Measurements from ENCODE around the gene PRMT5. TPM values are rescaled to one million over a fixed set of nuclear protein-coding genes. Genes with fewer than 3 reads are reported as not detected.

PRMT5 gene
- total and polyA plus RNA-seq, 2 donors (not counting 3 experiments of a cell fraction or from before 2014, with no cell fraction given): 73.1 to 197 TPM

GRCh38 chr14:22920697-22921096 is 8.5 kb downstream of the PRMT5 start:
- POLR2A ChIA-PET: no interaction called here

More at GRCh38 chr14:22920697-22921096, 8.5 kb downstream of the PRMT5 start:
- FAIRE-seq (no peak), DNase-seq (ENCODE audit: low read depth, low spot score) (no peak)
- dilution Hi-C loops (cut with MboI; ENCODE audit: extremely low pct_ligation_motif_present, low sequenced_read_pairs) (no loop called here), intact Hi-C loops (cut with micrococcal nuclease) (no loop called here)
- H3K4me3 ChIP-seq (replicated peaks in 1 of 3; ENCODE audit: insufficient read depth in 1 of 3, low read depth in 1 of 3, low read length in 3 of 3): no peak overlapping the region
- H3K4me2 ChIP-seq (ENCODE audit: insufficient read depth, low read length): no peak overlapping the region
- H3K9me1 ChIP-seq (replicated peaks; ENCODE audit: control insufficient read depth, extremely low read depth, insufficient read depth, low read length): no peaks in the 10 kb centered on the region
- H3K9me3 ChIP-seq (replicated peaks; ENCODE audit: control insufficient read depth, insufficient read depth, low read length): no peaks in the 10 kb centered on the region
- CTCF ChIA-PET: interaction anchor here (3.3 kb wide), 1 partner anchor 9 kb away, joined by 21 read pairs; the partner anchor contains the start of gene PRMT5
- H3K27ac ChIP-seq (ENCODE audit: insufficient read depth, low read depth, low read length): no peak overlapping the region
- H3K36me3 ChIP-seq (ENCODE audit: control insufficient read depth in 2 of 2, extremely low read depth in 1 of 2, insufficient read depth in 2 of 2, low read length in 2 of 2): peaks cover 6 to 27% of the 10 kb centered on the region in 2 experiments
- peaks cover 12% of the 10 kb centered on the region for H3K4me1 ChIP-seq (ENCODE audit: control insufficient read depth, extremely low read depth, insufficient read depth, low read length)
- TF ChIP-seq MAX (IDR thresholded peaks at IDR 0.05; ENCODE audit: insufficient read depth, insufficient read length): no peak
- no peak for TF ChIP-seq CTCF (IDR thresholded peaks at IDR 0.05; ENCODE audit: extremely low read depth in 1 of 2, insufficient read depth in 1 of 2, low read depth in 1 of 2, low read length in 2 of 2)
- no peak for TF ChIP-seq EZH2 (IDR thresholded peaks at IDR 0.05; ENCODE audit: borderline replicate concordance, low read depth, low read length, severe bottlenecking)
- no peak for TF ChIP-seq FOS (IDR thresholded peaks at IDR 0.05; ENCODE audit: borderline replicate concordance, insufficient read depth, low read length)
- TF ChIP-seq GATA2 (IDR thresholded peaks at IDR 0.05; ENCODE audit: insufficient read depth, insufficient read length, low read depth, low read length): no peak
- TF ChIP-seq MYC (IDR thresholded peaks at IDR 0.05; ENCODE audit: low read depth, low read length): no peak
- TF ChIP-seq JUN (IDR thresholded peaks at IDR 0.05; ENCODE audit: borderline replicate concordance, insufficient read depth, insufficient read length, low read depth): no peak
- no peak for TF ChIP-seq POLR2A (IDR thresholded peaks at IDR 0.05; ENCODE audit: low read depth, low read length)
- TF ChIP-seq POLR2AphosphoS5 (IDR thresholded peaks at IDR 0.05; ENCODE audit: insufficient read depth, low read depth, low read length): no peak
- H3K9ac ChIP-seq (replicated peaks; ENCODE audit: extremely low read depth, insufficient read depth, low read length): no peak overlapping the region
- BruUV-seq (replicated peaks): no TSS peak
- H3K79me2 ChIP-seq (ENCODE audit: control insufficient read depth, insufficient read depth, low read length): peaks cover 22% of the 10 kb centered on the region
- no peaks in the 10 kb centered on the region for H3K27me3 ChIP-seq (ENCODE audit: control insufficient read depth in 2 of 2, insufficient read depth in 2 of 2, low read length in 2 of 2)
- H2AFZ ChIP-seq (ENCODE audit: low read depth, low read length): no peak overlapping the region
- H4K20me1 ChIP-seq (replicated peaks; ENCODE audit: control insufficient read depth, extremely low read depth, insufficient read depth, low read length): no peaks in the 10 kb centered on the region

Measured in endothelial cell of umbilical vein (primary cell).